ENCODE data around the gene TOR1A. TPM values are rescaled to one million over a fixed set of nuclear protein-coding genes. Genes with fewer than 3 reads are reported as not detected.

Gene TOR1A
- total RNA-seq, 1 donor from 2014 or later, result 33.1 TPM

- no peaks in the 10 kb centered on the region for H3K9me3 Mint-ChIP-seq (ENCODE audit: low read depth)
- peaks cover 20% of the 10 kb centered on the region for H3K4me1 Mint-ChIP-seq (ENCODE audit: low read depth)
Measured at GRCh38 chr9:129835128-129835859, 11.4 kb upstream of the TOR1A start, which contains the start of the genes C9orf78 and USP20. TSS of gene C9orf78 (minus strand) at chr9:129835275. CDS start at chr9:129835221, 54 bp downstream. TSS of gene USP20 (plus strand) at chr9:129835458. CDS start at chr9:129852556, 17,098 bp downstream.

GRCh38 chr9:129834489-129835127 lies 10.7 kb upstream of the TOR1A start:
- no peaks in the 10 kb centered on the region for H3K27me3 Mint-ChIP-seq
- no peaks in the 10 kb centered on the region for H3K9me3 Mint-ChIP-seq (ENCODE audit: low read depth)
- H3K4me3 Mint-ChIP-seq (ENCODE audit: low read depth), result peak overlapping the region; percentile 98
- no peak for DNase-seq (ENCODE audit: low spot score, unreplicated experiment)
- peak overlapping the region; percentile 95 for H3K27ac Mint-ChIP-seq
- H3K36me3 Mint-ChIP-seq (ENCODE audit: insufficient read depth), result peaks cover 10% of the 10 kb centered on the region
- H3K4me1 Mint-ChIP-seq (ENCODE audit: low read depth), result peaks cover 20% of the 10 kb centered on the region
- TF ChIP-seq CTCF (IDR thresholded peaks at IDR 0.05; ENCODE audit: unreplicated experiment), result no peak

More at GRCh38 chr9:129835128-129835859, 11.4 kb upstream of the TOR1A start, which contains the start of the genes C9orf78 and USP20:
- Mint-ChIP-seq H3K4me3 (ENCODE audit: low read depth) (peak within 1 kb of the TSS; percentile 98), H3K36me3 (ENCODE audit: insufficient read depth) (peaks cover 10% of the 10 kb centered on the region), H3K27me3 (no peaks in the 10 kb centered on the region), H3K27ac (peak within 1 kb of the TSS; percentile 97)
- peak; percentile 96 for DNase-seq (ENCODE audit: low spot score, unreplicated experiment)
- TF ChIP-seq CTCF (IDR thresholded peaks at IDR 0.05; ENCODE audit: unreplicated experiment), result no peak

GRCh38 chr9:129832982-129833381 lies 9.0 kb upstream of the TOR1A start:
- no peaks in the 10 kb centered on the region for H3K27me3 Mint-ChIP-seq
- no peak for DNase-seq (ENCODE audit: low spot score, unreplicated experiment)
- no peak overlapping the region for H3K27ac Mint-ChIP-seq
- peaks cover 13% of the 10 kb centered on the region for H3K36me3 Mint-ChIP-seq (ENCODE audit: insufficient read depth)
- H3K9me3 Mint-ChIP-seq (ENCODE audit: low read depth), result no peaks in the 10 kb centered on the region
- TF ChIP-seq CTCF (IDR thresholded peaks at IDR 0.05; ENCODE audit: unreplicated experiment), result no peak
- peak overlapping the region; percentile 98 for H3K4me3 Mint-ChIP-seq (ENCODE audit: low read depth)
- peaks cover 20% of the 10 kb centered on the region for H3K4me1 Mint-ChIP-seq (ENCODE audit: low read depth)

GRCh38 chr9:129828969-129829368 lies 5.0 kb upstream of the TOR1A start:
- DNase-seq (ENCODE audit: low spot score, unreplicated experiment), result no peak
- Mint-ChIP-seq H3K4me3 (ENCODE audit: low read depth) (no peak overlapping the region), H3K36me3 (ENCODE audit: insufficient read depth) (peaks cover 10% of the 10 kb centered on the region), H3K27me3 (no peaks in the 10 kb centered on the region), H3K4me1 (ENCODE audit: low read depth) (peaks cover 1% of the 10 kb centered on the region), H3K9me3 (ENCODE audit: low read depth) (no peaks in the 10 kb centered on the region), H3K27ac (no peak overlapping the region)
- no peak for TF ChIP-seq CTCF (IDR thresholded peaks at IDR 0.05; ENCODE audit: unreplicated experiment)

- Mint-ChIP-seq H3K36me3 (ENCODE audit: insufficient read depth) (peaks cover 10% of the 10 kb centered on the region), H3K4me3 (ENCODE audit: low read depth) (no peak overlapping the region), H3K27ac (no peak overlapping the region), H3K4me1 (ENCODE audit: low read depth) (peaks cover 1% of the 10 kb centered on the region), H3K27me3 (no peaks in the 10 kb centered on the region), H3K9me3 (ENCODE audit: low read depth) (no peaks in the 10 kb centered on the region)
- DNase-seq (ENCODE audit: low spot score, unreplicated experiment), result no peak
- TF ChIP-seq CTCF (IDR thresholded peaks at IDR 0.05; ENCODE audit: unreplicated experiment), result no peak
Measured at GRCh38 chr9:129828051-129828450, 4.1 kb upstream of the TOR1A start.

Measured in progenitor cell of endocrine pancreas (in vitro differentiated cells).